Uterus (tissue), 2 donors: ENCODE measurements around the gene CENPQ.

Experiments used
- CTCF ChIP-seq, 4 experiments: fragments of 200-600 bp in 2 of 4; fragments of 450-650 bp in 2 of 4; sonication (generic) in 2 of 4; IDR thresholded peaks; one replicate each; pipeline ENCODE4 v1.5.1; 2016 to 2019; ENCODE audit warnings: antibody characterized with exemption in 4 of 4, mild to moderate bottlenecking in 2 of 4, moderate library complexity in 1 of 4
- POLR2A ChIP-seq, 2 donors: fragments of 450-650 bp; IDR thresholded peaks; one replicate each; pipeline ENCODE4 v1.6.1; 2016; ENCODE audit warnings: antibody characterized with exemption in 2 of 2, mild to moderate bottlenecking in 1 of 2, moderate library complexity in 1 of 2

- TF ChIP-seq CTCF (IDR thresholded peaks at IDR 0.05) (no peak), POLR2A (IDR thresholded peaks at IDR 0.05) (no peak)
Measured at GRCh38 chr6:49526598-49526997, 63.4 kb downstream of the CENPQ start.
